Umbilical cord (tissue), 2 donors: Measurements from ENCODE around the gene SHC3. TPM values are rescaled to one million over a fixed set of nuclear protein-coding genes. Genes with fewer than 3 reads are reported as not detected.
A peak's percentile ranks its signal among the peaks of the same experiment; 100 is the strongest.

ENCODE experiments used
- DNase-seq: peaks from one replicate; pipeline ENCODE4 v3.0.0-alpha.2; 2015; ENCODE audit warnings: low spot score
- total RNA-seq: library from RNA; depleted of rRNA; stranded (reverse); fragments of >200 nt; gene quantifications from one replicate; pipeline ENCODE4 v1.2.3, GENCODE V29; 2014; ENCODE audit warnings: low replicate concordance; ENCODE audit not compliant: insufficient read depth

SHC3 gene
- total RNA-seq, 1 donor from 2014 or later, result 3.1 TPM

DNA sequence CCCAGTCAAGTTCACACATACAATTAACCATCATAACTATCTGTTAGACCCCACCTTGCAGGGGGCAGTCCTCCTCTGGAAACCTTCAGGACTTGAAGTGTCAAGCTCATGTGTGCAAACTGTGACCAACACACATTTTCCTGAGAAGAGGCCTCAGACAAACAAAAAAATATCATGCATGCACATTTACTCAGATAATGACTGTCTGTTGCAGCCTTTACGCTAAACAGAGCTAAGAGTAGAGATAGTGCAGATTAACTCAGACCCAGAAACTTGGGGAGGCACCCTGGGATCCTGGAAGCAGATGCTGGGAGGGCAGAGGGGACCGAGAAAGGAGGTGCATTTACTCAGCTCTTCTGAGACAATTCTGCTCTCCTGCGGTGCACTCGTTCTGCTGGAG lies 191.0 kb downstream of the SHC3 start:
- DNase-seq, result peak; percentile 61

DNA sequence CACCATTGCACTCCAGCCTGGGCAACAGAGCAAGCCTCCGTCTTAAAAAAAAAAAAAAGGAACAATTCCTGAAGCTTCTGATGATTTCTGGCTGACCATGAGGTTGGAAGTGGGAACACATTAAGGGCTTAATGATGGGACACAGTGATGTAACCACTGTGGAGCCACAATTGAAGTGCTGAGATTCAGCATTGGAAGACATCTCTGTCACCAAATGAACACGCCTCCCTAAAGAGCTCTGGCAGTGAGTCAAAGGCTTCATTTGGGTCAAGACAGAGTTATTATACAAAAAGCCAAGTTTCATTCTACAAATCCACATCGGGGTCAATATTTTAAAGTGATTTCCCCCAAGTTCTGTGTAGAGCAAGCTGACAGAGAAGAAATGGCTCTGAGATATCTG lies 191.8 kb downstream of the SHC3 start:
- no peak for DNase-seq

DNA sequence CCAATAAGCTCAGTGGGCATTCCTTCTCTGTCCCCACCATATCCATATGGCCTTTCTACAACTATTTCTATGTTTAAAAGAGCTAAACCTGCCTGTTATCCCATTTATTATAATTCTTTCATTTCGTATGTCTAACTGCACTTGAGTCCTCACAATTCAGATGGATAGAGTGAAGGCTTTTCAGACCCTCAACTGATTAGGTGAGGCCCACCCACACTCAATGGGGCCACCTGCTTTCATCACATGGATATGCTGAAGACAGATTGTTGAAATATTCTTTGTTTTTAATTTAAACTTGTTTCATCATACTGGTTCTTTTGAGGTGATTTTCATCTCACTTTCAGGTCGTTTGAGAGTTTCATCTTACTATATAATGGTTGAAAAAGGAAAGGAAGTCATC lies 193.0 kb downstream of the SHC3 start:
- DNase-seq, result no peak

DNA sequence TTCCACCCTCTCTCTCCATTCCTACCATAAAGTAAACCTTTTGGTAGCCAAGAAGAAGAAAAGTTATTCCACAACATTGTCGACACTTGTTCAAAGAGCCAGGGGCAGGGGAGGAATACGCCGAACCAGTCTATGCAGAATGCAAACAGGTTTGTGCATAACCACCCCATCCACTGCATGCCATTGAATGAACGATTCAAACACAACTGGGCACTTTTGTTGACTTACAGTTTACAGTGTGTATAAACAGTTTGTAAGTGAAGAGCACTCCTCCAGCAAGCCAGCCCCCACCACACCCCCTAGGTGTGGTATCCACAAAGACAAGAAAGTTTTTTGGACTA lies 194.1 kb downstream of the SHC3 start:
- DNase-seq, result no peak

DNA sequence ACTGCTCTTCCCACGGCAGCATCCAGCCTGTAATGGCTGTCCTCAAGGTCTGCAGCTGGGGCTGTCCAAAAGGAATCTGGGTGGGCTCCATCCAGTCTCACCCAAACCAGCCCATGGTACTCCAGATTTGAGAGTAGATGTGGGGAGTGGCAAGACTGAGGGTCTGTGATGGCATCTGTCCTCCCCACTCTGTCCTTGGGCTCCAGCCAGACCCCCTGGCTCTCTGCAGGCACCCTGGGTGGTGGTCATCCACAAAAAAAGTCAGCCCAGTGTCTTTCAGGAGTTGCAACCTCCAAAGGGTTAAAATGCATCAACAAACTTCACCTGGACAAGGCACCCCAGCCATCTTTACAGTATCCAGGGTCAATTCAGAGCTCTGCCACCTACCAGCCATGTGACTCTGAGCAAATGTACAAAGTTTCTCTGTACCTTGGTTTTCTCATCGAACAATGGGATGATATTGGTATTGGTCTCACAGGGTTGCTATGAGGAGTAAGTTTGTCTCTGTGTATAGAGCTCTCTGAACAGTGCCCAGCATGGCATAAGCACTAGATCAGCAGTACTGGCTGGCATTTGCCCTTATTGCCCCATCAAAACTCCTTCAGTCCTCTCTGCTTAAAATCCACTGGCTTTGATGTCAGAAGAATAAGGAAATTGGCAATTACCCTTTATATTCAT lies 194.6 kb downstream of the SHC3 start:
- no peak for DNase-seq

DNA sequence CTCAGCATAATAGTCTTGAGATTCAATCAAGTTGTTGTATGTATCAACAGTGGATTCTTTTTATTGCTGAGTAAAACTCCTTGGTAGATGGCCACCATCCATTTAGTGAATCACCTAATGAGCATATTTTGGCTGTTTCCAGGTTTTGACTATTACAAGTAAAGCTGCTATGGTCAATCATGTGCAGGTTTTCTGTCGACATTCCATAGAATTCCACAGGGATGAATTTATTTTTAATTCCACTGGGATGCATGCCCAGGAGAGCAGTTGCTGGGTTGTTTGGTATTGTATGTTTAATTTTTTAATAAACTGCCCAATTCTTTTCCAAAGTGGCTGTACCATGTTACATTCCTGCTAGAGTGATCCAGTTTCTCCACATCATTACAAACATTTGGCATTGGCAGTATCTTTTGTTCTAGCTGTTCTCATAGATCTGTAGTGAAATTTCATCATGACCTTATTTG lies 197.8 kb downstream of the SHC3 start:
- no peak for DNase-seq

DNA sequence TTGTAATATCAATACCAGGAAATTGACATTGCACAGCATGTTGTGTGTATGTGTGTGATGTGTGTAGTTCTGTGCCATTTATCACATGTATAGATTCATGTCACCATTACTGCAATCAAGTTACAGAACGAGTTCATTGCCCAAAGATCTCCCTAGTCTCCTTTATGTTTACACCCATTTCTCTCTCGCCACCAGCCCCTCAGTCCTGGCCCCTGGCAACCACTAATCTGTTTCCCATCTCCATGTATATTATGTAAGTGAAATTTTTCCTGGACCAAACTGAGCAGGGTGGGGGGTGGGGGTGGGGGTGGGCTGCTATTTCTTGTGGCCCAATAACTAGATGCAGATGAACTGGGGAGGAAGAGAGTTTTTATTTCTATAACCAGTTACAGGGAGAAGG lies 198.8 kb downstream of the SHC3 start:
- DNase-seq, result no peak

DNA sequence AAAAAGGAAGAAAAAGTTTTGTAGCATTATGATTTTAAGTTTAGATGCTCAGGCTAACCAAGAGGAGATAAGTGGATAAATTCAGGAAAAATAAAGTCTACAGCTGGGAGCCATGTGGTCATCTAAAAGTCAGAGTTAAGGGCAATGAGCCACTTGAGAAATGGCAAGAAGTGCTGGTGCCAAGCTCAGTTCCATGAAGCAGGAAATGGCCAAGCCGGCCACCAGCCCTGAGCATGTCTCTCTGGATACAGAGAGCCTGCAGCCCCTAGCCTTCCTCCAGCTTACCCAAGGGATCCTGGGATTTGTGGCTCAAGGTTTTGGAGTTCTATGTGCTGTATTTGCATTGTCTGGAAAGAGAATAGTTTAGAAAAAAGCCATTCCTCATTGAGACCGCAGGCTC lies 199.6 kb downstream of the SHC3 start:
- DNase-seq, result no peak

DNA sequence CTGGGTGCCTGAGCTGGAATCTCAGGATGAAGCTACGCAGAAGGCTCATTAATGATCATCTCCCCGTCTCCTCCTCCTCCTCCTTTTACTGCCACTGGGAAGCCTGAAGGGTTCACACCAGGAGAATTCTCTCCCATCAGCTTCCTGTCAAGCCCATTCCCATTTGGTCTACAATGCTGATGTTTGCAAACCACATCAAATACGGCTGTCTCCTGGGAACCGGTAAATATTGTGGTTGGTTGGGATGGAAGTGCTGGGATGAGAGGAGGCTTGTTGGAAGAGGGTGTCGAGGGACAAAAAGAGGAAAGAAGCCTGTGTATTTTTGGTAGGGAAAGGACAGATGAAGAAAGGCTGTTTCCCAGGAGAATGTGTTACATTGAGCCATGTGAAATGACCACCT lies 200.6 kb downstream of the SHC3 start:
- DNase-seq, result no peak

DNA sequence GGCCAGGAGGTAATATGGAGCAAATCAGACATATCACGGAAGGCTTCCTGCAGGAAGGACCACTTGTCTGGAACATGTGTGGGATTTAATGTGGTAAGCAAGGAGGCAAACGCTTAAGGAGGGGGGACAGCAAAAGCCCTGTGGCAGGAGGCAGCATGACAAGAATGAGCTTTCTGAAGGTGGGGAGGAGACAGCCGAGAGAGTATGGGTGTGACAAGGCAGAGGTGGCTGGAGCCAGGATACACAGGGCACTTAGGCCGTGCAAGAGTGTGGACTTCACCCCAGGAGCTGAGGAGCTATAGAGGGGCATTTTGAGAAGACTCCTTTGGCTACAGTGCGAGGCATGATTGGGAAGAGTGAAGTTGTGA lies 201.7 kb downstream of the SHC3 start:
- no peak for DNase-seq

DNA sequence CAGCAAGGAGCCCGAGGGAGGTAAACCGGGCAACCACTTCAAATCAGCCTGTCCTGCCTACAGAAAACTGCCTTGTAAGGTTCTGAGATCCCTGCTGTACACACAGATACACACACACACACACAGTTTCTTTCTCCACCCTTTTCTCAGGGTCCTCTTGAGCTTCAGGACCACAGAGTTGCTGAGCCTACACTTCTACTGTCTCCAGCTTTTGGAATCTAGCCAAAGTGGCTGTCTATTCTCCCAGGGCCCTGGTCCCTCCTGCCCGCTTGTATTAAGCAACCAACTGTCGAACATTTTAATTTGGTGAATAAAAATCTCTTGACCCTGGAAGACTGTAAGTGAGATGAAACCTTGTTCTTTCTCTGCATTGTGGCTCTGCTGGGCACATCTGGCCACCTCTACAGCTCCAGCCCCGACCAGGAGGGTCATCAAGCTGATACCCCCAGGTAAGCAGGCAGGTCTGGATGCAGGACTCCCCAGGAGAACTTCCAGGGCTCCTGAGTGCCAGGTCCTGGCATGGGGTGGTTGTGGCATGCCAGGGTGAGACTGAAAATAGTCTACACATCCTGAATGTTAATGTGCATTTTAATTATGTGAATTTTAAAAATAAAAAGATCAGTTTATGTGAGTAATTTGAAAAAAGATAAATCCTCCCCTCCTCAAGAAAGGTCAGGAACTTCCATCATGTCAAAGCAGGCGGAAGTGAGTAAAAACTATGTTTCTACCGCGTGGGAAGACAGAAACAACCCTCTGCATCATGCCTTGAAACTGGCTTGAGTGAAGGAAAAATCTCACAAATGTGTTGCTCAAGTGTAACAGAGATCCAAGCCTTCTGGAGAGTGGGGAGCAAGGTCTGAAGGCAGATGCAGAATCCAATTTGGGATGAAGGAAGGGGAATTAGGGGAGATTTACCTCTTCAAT lies 202.4 kb downstream of the SHC3 start:
- peak; percentile 15 for DNase-seq

DNA sequence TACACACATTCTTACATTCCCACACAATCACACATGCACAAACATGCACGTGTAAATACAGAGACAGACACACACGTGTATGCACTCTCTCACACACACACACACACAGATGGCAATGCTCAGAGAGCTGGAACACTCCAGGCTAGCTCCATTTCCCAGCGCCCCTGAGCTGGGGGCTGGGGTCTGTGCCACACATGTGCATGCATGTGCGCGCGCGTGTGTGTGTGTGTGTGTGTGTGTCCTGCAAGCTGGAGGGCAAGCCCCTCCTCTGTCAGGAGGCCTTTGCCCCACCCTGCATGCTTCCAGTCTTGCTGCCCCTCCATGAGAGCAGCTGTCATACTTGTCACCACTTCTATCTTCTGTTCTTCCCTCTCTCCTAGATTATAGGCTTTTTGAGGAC lies 204.0 kb downstream of the SHC3 start:
- no peak for DNase-seq

DNA sequence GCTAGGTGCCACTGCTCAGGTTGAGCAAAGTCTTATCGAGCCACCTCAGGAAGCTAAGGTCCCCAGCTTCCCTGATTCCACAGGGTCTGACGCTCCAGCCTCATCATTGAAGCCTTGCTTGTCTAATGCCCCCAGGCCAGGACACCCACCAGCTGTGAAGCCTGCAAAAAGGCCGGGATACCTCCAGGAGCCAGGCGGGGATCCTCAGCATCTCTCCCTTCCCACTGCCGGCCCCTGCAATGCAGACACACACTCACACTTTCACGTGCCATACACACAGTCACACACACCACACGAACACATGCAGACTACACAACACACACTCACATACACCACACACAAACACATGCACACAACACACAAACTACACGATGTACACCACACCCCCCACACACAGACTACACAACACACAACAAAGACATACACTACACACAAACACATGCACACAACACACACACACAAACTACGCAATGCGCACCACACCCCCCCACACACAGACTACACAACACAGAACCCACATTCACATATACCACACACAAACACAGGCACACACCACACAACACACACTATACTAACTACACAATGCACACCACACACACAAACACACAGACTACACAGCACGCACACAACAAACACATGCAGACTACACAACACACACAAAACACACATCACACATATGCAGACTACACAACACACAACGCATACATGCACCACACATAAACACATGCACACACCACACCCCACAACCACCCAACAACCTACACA lies 205.2 kb downstream of the SHC3 start:
- DNase-seq, result no peak

DNA sequence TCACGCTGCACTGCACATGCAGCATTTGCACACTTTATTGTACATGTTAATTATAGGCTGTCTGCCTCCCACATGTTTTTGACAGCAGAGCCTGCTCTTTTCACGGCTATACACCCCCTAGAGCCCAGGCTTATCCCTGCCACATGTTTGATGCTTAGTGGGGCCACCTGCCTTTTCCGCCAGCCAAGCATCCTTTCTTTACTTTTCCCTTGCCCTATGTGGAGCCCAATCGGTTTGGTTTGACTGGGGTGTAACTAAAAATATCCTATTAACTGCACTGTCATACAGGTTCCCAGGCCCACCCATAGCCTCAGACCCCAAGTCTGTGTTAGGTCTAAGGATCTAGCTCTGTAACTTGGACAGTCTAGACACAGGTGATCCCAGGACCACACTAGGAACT lies 206.2 kb downstream of the SHC3 start:
- no peak for DNase-seq

DNA sequence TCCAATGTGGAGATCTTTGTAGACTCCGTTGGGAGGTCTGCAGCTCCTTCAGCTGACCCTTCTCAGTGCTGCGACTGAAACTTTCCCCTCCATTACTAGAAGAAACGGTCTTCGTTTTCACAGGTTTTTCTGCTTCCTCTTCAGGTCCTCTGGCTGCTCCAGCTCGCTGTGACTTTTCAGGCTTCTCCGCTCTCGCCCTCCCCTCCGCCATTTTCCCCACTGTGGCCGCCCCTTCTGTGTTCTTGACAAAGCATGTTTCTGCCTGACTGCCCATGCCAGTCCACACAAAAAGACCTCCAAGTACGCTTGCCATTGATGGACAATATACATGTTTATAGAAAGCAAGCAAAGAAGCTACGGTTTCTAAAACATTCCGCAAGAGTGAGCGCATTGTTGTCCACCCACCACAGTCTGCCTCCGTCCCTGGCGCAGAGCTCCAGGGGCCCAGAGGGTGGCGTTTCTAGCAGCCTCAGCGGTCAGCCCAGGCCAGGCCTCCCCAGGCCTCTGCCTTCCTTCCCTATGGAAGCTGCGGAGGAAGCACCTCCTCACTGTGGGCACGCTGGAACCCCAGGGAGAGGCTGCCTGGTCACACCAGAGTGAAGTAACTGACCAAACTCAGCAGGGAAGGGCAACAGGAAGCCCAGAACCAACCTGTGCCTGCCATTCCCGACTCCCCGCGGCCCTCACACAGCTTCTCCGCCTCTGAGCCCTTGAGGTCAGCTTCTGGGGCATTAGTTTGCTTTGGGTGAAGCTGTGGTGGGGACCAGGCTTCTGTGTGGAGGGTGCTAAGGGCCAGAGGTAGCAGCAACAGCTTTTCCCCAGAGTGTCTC lies 207.3 kb downstream of the SHC3 start:
- no peak for DNase-seq

DNA sequence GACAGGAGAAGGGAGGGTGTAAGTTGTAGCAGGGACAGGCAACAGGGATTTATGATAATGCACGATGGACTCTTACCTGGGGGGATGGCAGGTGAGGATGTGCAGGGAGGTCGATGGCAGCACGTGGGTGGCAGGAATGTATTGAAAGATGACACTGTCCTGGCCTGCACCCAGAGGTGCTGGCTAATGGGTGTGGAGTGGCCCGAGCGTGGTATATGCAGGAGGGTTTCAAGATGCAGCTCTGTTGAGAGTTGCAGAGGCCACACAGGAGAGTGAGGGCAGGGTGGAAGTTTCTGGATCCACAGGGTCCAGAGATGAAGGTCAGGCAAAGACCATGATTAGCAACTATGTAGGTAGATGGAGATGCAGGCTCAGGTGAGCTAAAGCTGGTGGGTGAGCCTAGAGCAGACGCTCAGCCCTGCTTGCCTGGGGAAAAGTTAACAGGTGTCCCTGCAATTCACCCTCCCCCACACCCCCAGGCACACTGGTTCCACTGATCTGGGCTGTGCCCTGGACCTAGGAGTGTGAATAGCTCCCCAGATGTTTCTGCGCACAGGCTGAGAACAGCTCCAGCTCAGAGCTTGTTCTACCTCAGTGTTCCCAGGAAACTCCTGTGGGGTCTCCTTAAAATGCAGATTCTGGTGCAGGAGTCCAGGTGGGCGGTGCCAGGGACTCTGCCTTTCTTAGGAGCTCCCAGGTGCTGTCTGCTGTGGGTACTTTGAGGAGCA lies 208.8 kb downstream of the SHC3 start:
- DNase-seq, result no peak

DNA sequence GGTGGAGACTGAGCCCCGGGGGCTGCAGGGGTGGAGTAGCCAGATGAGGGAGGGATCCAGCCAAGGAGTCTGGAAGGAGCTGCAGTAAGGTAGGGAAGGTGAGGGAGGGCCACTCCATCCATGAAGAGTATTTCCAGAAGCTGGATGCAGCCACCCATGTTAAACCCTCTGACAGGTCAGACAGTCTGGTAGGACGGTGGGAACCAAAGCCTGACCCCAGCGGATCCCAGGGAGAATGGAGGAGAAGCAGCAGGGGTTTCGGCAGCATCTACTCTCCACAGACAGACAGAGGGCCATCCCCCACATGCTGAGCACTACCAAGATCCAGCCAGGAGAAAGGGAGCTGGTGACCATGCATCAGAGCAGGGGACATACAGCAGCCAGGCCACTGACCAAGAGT lies 209.8 kb downstream of the SHC3 start:
- DNase-seq, result no peak

DNA sequence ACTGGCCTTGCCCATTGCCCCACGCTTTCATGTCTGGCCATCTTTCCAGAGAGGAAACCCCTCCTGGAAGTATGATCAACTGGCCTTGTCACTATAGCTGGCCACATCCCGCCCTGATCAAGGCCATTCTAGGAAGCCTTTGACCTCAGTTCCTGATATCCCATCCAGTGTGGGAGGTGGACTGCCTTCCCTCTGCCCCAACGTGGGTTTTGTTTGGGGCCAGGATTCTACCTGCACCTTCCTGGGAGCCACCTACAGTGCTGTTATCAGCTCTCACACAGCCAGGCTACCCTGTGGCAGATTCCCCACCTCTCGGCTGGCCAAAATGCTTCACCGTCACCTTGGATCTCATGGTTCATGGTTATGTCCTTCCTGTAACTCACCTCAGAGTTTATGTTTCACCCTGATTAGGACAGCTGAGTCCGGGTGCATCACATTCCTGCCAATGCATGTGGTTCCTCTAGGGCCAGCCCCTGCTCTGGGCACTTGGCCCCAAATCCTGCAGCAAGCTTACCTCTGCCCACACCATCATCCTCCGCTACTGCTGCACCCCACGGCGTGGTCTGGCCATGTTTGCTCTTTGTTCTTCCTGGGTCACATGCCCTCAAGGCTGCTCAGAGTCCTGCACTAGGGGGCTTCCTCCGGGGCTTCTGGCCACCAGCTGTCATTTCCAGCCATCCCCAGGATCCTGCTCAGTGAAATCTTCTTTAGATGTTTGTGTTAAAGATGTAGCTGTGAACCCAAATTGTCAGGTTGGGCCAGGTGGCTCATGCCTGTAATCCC lies 211.5 kb downstream of the SHC3 start:
- no peak for DNase-seq

DNA sequence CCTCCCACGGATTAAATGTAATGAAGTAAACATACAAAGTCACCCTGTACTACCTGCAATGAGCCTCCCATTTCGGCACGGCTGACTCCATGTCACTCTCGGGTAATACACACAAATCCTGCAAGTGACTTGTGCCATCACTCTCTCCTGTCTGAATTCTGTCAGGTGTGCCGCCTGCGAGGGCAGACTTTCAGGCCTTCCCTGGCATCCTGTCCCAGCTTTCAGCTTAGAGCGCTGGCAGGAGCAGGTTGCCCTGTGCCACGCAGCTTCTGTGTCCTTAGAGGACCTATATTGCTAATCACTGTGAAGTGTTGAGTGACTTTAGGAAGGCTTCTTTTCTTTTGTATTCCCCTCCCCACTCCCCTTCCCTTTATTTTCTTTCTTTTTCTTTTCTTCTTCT lies 213.1 kb downstream of the SHC3 start:
- no peak for DNase-seq

DNA sequence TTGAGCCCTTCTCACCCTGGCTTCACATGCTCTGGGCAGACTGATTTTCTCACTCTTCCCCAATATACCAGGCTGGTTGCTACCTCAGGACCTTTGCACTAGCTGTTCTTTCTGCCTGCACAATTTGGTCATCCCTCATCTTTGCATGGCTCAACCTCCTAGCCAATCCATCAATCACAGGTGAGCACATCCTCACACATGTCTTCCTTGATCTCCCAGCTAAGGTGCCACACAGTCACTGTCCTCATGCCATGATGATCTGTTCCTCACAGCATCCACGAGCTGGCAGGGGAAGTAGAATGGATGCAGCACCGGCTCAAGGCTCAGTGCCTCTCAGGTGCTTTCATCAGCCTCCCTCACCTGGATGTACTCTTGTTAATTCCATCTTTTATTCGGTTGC lies 218.0 kb downstream of the SHC3 start:
- DNase-seq, result no peak
